Endothelial cell of hepatic sinusoid (primary cell): Measurements from ENCODE around the gene MIPEP.
"Not testable (repeated sequence)": the region's sequence is repeated elsewhere in the genome, so short reads cannot be mapped to it uniquely, and the experiment has no call there.

Experiments
- in situ Hi-C: cut with HindIII; loops from 2 replicates; pipeline ENCODE4 v1.10.0; 2017; ENCODE audit warnings: low sequenced_read_pairs

MIPEP gene

DNA sequence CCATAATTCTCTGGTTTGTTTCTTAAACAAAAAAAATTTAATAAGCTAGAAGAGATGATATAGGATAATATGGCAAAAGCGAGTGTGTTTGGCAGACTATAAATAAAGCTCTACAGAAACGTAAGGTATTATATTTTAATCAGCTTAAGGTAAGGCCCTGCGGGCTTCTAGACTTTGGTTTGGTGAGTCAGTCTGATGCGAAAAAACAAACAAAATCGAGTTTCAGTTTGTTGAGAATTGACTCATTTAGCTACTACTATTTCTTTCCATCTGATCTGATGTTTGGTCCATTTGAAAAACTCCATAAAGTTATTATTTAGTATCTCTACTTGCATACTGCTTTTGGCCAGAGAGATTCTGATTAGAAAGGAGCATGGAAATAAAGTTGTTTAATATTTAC, 138.0 kb downstream of the MIPEP start:
- in situ Hi-C loops = no loop called here

DNA sequence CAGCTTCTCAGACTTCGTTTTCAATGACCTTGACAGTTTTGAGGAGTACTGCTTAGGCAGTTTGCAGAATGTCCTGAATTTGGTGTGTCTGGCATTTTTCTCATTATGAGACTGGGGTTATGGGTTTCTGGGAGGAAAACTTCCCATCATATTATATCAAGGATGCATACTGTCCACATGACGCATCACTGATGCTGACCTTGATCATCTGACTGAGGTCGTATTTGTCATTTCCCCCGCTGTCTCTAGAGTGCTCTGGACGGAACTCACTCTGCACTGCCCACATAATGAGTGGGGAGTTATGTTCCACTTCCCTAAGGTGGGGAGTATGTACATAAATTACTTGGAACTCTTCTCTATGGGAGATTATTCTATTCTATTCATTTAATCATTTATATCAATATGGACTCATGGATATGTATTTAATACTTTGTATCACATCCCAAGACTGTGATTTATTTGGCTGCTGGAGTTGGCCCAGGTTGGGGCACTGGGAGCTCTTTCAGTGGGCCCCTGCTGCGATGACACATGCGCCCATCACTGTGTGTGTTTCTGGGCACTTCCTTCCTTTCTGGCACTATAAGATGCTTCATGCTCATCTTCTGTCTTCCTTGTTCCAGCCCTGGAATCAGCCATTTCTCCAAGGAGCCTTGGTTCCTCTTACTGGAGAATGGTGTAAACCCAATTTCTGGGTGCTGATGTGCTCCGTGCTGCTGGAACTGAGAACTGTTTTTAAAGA, 138.6 kb downstream of the MIPEP start:
- in situ Hi-C loops = no loop called here

DNA sequence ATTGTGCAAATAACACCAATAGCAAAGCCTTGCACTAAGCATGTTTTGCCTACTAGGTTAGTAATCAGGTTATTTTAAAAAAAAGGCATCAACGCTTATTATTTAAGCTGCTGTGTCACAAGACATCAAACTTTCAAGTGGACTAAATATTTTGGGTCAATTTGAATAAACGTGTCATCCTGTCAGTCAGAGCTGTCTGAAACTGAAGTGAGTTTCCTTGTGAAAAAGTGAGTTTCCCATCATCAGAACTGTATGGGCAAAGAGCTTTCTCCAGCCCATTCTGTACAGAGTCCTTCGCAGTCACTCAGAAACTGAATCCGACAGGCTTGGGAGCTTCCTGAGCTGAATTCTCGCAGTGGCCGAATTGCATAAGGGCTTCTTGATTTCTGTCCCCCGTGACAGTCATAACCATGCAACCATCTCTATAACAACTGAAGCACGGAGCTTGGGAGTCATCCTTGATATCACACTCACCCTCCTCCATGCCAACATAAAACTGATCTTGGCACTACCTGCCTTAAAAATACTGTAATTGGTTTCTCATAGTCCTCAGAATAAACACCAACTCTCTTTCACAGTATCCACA, 139.8 kb downstream of the MIPEP start:
- in situ Hi-C loops = no loop called here

DNA sequence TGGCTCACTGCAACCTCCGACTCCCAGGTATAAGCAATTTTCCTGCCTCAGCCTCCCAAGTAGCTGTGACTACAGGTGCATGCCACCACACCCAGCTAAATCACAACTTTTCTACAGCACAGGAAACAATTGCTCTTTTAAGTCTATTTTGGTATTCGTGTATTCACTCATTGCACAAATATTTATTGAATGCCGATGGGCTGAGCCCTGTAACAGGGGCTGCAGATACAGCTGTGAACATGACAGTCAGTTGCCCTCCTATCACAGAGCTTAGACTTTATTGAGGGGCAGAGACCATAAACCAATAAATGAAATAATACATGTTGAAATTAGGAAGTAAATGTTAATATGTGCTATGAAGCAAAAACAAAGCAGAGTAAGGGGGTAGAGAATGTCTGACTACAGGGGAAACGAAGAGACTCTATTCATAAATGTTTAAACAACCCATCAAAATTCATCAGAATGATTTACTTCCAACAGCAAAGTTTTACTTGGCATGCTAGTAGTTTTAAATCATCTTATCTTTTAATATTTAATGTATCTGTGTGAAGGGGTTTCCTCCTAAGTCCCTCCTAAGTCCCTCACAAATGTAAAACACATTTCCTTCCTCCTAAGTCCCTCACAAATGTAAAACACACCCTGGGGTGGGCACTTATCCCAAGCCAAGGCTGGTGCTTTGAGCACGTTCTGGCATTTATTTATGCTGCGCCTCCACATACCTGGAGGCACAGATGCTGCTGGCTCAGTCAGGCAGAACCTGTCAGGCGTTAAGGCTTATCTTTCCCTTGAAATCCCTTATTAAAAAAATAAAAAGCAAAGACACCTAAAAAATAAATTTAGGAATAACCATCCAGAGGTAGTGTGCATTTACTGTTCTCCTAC, 140.8 kb downstream of the MIPEP start:
- in situ Hi-C loops = no loop called here

DNA sequence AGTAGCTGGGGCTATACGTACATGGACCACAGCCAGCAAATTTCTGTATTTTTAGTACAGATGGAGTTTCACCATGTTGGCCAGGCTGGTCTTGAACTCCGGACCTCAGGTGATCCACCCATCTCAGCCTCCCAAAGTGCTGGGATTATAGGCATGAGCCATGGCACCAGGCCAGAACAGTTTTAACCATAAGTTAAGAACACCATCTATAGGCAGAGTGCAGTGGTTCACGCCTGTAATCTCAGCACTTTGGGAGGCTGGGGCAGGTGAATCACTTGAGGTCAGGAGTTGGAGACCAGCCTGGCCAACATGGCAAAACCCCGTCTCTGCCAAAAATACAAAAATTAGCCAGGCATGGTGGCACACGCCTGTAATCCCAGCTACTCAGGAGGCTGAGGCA, 143.1 kb downstream of the MIPEP start:
- in situ Hi-C loops = not testable (repeated sequence)

DNA sequence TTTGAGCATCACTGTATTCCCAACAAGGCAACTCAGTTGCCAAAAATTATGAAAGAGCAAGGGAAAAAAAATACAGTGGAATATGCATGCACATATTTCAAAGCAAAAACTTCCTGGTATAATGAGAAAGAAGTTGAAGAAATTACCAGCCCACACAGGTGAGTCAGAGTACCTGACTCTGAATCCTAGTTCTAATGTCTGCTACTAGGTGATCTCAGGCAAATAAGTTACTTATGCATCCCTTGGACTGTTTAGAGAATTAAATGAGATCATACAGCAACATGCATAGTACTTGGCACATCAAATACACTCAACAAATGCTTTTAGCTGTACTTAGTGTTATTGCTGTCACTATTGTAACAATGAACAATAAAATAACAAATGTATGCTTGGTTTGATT, 144.9 kb downstream of the MIPEP start:
- in situ Hi-C loops = no loop called here

DNA sequence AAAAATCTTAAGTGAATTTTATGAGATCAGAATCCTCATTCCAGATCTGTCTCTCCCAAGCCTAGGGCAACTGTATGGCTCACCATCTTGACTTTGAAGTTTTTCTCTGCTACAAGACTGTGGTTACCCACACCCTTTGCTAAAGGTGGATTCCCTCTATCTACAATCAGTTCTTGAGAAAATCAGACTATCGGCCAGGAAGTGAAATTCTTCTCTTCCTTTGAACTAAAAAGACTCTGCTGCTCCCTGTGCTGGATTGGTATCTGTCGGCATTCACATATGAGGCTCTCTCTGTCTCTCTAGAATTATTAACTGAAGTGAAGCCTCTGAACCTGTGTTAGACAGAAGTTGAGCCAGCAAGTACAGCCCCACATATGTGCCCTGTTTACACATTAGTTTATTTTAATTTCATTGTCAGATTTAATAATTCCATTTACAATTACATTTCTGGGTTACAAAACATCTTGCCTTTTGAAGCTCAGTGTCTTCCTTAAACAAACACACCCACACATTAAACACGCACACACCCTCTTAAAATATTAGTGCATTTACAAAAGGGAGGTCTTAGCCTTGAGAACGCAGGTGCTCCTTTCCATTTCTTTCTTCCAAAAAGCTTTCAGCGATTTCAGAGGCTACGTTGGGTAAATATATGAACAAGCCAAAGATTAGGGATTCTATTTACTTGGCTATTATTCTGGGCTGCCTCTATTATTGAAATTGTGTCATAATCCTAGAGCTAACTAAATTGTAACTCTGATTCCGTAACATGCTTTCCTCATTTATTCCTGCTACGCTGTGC, 145.7 kb downstream of the MIPEP start:
- in situ Hi-C loops = no loop called here

DNA sequence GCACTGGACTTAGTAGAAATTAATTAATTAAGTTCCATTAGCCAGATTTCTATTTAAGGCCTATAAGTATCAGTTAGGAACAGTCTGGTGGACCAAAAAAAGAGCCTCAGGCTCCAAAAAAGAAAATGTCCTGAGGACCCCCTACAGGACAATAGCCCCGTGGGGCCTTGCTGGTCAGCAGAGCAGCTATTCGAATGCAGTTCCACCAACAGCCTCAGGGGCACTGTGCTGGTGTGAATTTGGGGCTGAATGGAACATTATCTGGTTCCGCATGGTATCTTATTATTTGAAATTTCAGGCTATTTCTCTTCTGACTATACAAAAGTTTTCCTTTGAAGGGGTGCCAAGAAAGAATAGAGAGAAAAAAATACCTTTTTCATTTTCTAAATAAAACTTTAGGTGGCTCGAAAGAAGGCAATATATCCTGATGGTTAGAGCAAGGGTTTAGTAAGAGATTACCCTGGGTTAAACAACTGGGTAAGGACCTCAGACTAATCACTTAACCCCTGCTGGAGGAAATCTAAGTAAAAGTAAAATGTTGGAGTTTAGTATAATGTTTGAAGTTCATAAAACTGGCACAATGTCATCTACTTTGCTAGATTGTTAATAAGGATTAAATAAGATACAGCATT, 147.2 kb downstream of the MIPEP start:
- in situ Hi-C loops = no loop called here

DNA sequence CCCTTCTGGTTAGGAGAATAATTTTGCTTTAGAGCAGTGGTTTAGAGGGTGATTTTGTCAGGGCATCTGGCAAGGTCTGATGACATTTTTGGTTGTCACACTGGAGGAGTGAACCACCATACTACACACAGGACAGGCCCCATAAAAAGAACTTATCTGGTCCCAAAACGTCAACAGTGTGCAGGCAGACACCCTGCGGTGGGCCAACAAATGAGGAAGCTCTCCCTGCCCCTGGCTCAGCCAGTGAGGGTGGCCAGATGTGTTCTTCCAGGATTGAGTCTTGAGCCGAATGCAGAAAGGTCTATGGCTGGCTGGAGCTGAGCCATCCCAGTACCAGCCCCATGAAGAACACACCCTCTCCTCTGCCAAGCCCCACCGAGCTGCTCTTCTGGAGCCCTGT, 149.2 kb downstream of the MIPEP start:
- in situ Hi-C loops = no loop called here

DNA sequence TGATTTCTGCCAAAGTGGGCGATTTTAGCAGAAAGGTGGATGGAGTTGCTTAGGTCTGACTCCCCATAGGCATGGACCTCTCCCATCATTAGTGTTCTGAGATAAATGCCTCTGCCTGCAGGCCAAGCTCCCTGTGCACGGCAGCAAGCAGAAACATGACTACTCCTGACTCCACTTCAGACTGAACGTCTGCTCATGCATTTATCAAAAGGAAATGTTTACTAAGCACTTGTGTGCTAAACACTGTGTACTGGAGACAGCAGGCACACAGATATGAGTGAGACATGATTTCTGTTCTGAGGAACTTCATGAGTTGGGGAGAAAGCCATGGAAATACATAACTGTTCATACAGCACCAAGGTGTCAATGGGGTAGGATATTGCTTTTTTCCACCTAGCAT, 149.6 kb downstream of the MIPEP start:
- in situ Hi-C loops = no loop called here

DNA sequence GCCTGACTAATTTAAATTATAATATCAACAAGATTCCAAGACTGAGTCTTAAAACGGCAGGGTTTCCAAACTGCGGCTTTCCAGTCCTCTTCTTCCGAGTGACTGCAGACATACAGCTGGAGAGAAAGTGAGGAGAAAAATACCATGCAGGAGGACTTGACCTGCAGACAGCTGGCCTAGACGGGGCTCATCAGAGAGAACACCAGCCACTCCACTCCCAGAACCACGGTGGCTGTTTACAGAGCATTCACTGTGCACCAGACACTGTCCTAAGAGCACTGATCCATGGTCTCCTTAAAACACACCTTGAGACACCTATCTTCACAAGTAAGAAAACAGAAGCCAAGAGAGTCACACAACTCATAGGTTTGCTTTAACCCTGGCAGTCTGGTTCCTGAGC, 152.7 kb downstream of the MIPEP start:
- in situ Hi-C loops = no loop called here

DNA sequence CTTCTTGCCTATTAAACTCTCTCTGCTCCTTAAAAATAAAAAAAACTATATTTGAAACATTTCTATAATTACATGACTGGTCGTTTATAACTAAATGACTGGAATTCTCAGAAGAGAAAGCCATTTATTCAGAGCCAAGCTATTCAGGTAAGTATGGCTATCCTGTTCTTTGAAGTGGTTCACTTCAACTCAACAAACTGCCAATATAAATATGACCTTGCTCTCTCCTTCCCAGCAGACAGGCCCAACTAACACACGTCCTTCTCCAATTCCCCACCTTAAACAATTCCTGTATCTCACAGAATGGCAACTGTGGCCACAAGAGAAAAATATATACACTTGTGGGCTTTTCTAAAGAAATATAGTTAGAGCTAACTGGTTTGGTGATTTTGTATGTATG, 153.9 kb downstream of the MIPEP start:
- in situ Hi-C loops = no loop called here

DNA sequence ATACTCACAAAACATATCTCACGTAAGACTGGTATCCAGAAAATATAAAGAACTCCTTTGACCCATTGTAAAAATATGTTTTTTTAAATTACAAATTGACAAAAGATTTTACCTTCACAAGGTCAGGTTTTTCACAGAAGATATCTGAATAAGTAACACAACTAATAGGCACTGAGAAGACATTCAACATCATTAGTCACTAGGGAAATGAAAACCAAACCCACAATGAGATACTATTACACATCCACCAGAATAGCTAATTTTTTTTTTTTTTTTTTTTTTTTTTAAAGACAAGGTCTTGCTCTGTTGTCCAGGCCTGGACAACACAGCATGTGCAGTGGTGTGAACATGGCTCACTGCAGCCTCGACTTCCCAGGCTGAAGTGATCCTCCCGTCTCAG, 157.5 kb downstream of the MIPEP start:
- in situ Hi-C loops = no loop called here

DNA sequence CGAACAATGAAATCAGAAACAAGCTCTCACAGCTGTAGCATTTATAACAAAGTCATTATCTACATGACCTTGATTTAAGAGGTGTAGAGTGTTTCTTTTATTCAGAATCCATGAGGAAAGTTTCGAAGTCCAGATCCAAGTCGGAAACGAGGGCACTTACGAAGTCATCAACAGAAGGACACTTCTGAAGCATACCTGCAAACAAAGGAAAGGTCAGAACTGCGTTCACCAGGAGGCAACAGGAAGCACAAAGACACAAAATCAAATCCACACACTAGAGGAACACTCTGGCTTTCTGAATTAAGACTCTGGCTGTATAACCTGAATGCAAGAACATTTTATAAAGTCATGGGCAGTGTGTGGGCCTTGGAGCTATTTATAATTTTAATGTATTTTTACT, 158.9 kb downstream of the MIPEP start:
- in situ Hi-C loops = no loop called here

DNA sequence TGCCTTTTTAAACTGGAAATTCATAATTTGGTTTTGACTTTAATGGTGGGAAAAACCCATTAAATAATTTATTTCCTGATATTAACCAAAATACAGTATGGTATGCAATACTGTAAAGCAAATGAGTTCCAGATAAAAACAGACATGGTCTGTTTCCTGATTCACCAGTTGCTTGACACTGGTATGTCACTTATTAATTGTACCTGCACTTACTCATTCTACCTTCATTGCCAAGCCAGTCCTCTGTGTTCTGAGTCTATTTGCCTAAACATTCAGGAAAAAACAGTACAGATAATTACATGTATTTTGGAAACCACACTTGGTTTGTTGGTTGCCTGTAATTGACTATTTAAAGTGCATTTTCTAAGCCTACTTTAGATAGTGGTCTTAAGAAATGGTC, 159.7 kb downstream of the MIPEP start:
- in situ Hi-C loops = no loop called here

DNA sequence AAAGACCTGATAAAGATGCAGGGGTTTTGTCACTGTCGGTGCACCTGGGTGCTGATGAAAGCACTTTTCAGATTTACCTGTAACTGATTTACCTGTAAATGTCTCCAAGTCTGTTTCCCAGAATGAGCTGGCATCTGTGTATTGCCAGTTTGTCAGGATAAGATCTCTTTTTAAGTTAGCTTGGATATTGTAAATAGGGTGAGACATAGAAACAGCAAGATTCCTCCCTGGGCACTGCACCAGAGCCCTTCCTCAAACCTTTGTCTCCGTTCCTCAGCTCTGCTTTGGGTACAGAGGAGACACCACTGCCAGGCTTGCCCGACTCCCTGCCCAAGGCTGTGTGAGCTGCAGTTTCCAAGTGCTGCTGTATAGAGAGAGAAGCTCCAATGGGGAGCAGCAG, 160.4 kb downstream of the MIPEP start:
- in situ Hi-C loops = no loop called here

DNA sequence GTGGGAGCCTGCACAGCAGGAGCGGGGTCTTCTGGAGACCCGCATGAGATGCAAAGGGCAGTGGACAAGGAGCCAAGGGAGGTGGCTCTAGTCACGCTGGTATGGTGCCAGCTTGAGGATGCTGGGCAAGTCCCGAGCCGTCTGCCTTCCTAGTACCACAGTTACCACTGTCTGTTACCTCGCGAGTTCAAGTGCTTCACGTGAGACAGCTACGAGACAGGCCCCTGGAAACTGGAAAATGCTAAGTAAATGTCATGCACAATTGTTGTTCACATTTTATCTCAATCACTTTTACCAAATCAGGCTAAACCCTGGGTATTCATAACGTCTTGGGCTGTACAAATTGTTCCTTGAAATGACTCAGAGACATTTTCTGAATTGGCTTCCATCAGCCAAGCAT, 163.3 kb downstream of the MIPEP start:
- in situ Hi-C loops = no loop called here

DNA sequence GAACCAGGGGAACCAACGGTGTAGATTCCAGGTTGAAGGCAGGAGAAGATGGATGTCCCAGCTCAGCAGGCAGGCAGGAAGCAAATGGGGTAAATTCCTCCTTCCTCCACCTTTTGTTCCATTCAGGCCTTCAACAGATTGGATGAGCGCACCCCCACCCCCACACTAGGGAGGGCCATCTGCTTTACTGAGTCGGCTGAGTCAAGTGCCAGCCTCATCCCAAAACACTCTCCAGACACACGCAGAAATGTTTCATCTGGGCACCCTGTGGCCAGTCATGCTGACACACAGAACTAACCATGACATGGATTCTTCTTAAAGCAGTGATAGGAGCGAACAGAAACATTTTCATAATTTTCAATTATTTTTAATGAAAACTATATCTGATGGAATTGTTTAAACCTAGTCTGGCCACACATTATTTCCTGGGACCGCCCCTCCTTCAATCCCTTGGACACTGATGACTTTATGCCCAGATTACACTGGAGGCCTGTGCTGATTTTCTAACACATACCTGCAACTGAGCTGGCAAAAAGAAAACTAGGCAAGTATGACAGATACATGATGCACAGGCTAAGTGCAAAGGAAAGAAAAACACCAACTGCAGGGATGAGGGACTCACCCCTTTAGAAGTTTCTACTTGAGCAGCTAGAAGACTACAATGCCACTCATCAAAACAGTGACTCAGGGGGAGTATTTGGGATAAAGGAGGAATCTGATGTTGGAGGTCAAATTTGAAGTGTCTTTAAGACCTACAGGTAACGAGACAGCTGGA, 164.8 kb downstream of the MIPEP start:
- in situ Hi-C loops = no loop called here

DNA sequence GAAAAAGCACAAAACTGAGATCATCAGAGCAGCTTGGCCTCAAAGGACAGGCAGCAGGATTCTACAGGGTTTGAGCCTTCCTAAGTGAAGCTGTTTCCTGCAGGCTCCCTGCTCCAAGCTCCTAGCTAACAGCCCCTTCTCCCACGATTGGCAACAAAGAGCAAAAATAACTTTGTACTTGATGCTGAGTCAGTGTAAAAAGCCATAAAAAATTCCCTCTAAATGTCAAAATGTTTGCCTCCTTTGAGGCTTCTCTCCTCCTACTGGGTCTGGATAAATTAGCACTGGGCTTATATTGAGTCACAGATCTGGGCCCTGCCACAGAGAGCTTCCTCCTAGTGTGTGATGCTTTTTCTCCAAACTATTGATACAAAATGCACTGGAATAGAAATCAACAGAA, 165.7 kb downstream of the MIPEP start:
- in situ Hi-C loops = no loop called here
